GM12801 (cell line): ENCODE measurements around the gene DDX56.

Experiments used
- CTCF ChIP-seq: IDR thresholded peaks from one replicate; pipeline ENCODE4 v1.5.1; 2011; ENCODE audit warnings: control low read depth; ENCODE audit not compliant: insufficient read length; ENCODE audit errors: extremely low read depth

DDX56 gene

GRCh38 chr7:44587843-44588711 lies 14.4 kb upstream of the DDX56 start:
- no peak for TF ChIP-seq CTCF

- TF ChIP-seq CTCF, result no peak
These were observed 9.6 kb upstream of the DDX56 start for GRCh38 chr7:44583146-44583865.

- no peak for TF ChIP-seq CTCF
These were observed 8.3 kb upstream of the DDX56 start, which contains the start of gene TMED4 for GRCh38 chr7:44581879-44582603. Gene TMED4 (minus strand): TSS chr7:44582231. CDS start chr7:44582206, 25 bp downstream.

GRCh38 chr7:44580945-44581878 lies 7.5 kb upstream of the DDX56 start:
- TF ChIP-seq CTCF, result no peak

- TF ChIP-seq CTCF, result no peak
These were observed 2.5 kb upstream of the DDX56 start for GRCh38 chr7:44576228-44576627.

- no peak for TF ChIP-seq CTCF
These were observed 1.3 kb upstream of the DDX56 start for GRCh38 chr7:44575054-44575453.
